GM12878 (cell line): Measurements from ENCODE around the gene DNAJC12. TPM values are rescaled to one million over a fixed set of nuclear protein-coding genes. Genes with fewer than 3 reads are reported as not detected.

Experiments
- ATF7 ChIP-seq: fragments of 450-650 bp; IDR thresholded peaks from 2 replicates; pipeline ENCODE4 v1.6.1; 2016; ENCODE audit warnings: low read depth, mild to moderate bottlenecking
- BMI1 ChIP-seq: fragments of 450-650 bp; IDR thresholded peaks from 2 replicates; pipeline ENCODE4 v1.6.1; 2016; ENCODE audit warnings: mild to moderate bottlenecking, moderate library complexity, borderline replicate concordance
- CBX3 ChIP-seq: fragments of 200-600 bp; sonication (generic); IDR thresholded peaks from 2 replicates; pipeline ENCODE4 v1.6.1; 2016; ENCODE audit warnings: low read depth, borderline replicate concordance
- CREM ChIP-seq: IDR thresholded peaks from 2 replicates; pipeline ENCODE4 v1.6.1; 2014; ENCODE audit warnings: antibody characterized with exemption, low read depth
- EED ChIP-seq: sonication (generic); IDR thresholded peaks from 2 replicates; pipeline ENCODE4 v1.6.1; 2016; ENCODE audit warnings: antibody characterized with exemption, low read depth
- FOXK2 ChIP-seq: fragments of 450-650 bp; IDR thresholded peaks from 2 replicates; pipeline ENCODE4 v1.6.1; 2017; ENCODE audit warnings: mild to moderate bottlenecking, moderate library complexity
- GABPA ChIP-seq: IDR thresholded peaks from 2 replicates; pipeline ENCODE4 v1.6.1; 2014; ENCODE audit warnings: antibody characterized with exemption, low read depth, mild to moderate bottlenecking, inconsistent platforms
- HCFC1 ChIP-seq: fragments of 150-350 bp; IDR thresholded peaks from 2 replicates; pipeline ENCODE4 v1.6.1; 2014; ENCODE audit warnings: low read length
- NBN ChIP-seq: fragments of 450-650 bp; IDR thresholded peaks from 2 replicates; pipeline ENCODE4 v1.6.1; 2016
- NFIC ChIP-seq: IDR thresholded peaks from 2 replicates; pipeline ENCODE4 v1.6.1; 2012; ENCODE audit warnings: low read depth, mild to moderate bottlenecking, inconsistent platforms, low read length, moderate library complexity
- NR2F1 ChIP-seq: fragments of 450-650 bp; conservative IDR thresholded peaks from 2 replicates; pipeline ENCODE4 v1.6.1; 2017; ENCODE audit warnings: mild to moderate bottlenecking
- PAX8 ChIP-seq: fragments of 450-650 bp; IDR thresholded peaks from 2 replicates; pipeline ENCODE4 v1.6.1; 2017; ENCODE audit warnings: mild to moderate bottlenecking, moderate library complexity
- POLR2A ChIP-seq: IDR thresholded peaks from 2 replicates; pipeline ENCODE4 v1.6.1; 2011; ENCODE audit warnings: low read depth, mild to moderate bottlenecking, low read length
- POU2F2 ChIP-seq: IDR thresholded peaks from 3 replicates; pipeline ENCODE4 v1.6.1; 2011; ENCODE audit warnings: low read depth, mild to moderate bottlenecking, low read length, borderline replicate concordance
- RB1 ChIP-seq: fragments of 450-650 bp; formaldehyde crosslinking; IDR thresholded peaks from 2 replicates; pipeline ENCODE4 v1.6.1; 2017; ENCODE audit warnings: mild to moderate bottlenecking, borderline replicate concordance
- STAT1 ChIP-seq: fragments of 450-650 bp; conservative IDR thresholded peaks from 2 replicates; pipeline ENCODE4 v1.6.1; 2014; ENCODE audit warnings: antibody characterized with exemption, mild to moderate bottlenecking
- SUZ12 ChIP-seq: fragments of 200-600 bp; sonication (generic); IDR thresholded peaks from one replicate; pipeline ENCODE4 v1.6.1; 2018; ENCODE audit warnings: antibody characterized with exemption, mild to moderate bottlenecking; ENCODE audit not compliant: unreplicated experiment
- ZNF217 ChIP-seq: fragments of 450-650 bp; IDR thresholded peaks from 2 replicates; pipeline ENCODE4 v1.6.1; 2017; ENCODE audit warnings: antibody characterized with exemption, mild to moderate bottlenecking
- polyA plus RNA-seq, 11 experiments: library from polyadenylated mRNA; depleted of rRNA in 4 of 11; unstranded in 6 of 11; stranded (reverse) in 5 of 11; fragments of >200 nt; fragmentation: Nextera tagmentation in 4 of 11; fragmentation: Illumina TruSeq in 1 of 11; extraction: Ambion mirVana in 4 of 11; extraction: Trizol in 1 of 11; gene quantifications; 1 replicate in 1 of 11; 2 replicates in 10 of 11; pipeline versions ENCODE4 v1.2.1 to v1.2.3, GENCODE V29; 2011 to 2016; ENCODE audit warnings: inconsistent platforms in 2 of 11, missing spikeins in 2 of 11, low read depth in 1 of 11
- total RNA-seq, 4 experiments: library from RNA; depleted of rRNA in 3 of 4; stranded (reverse); fragments of >200 nt in 3 of 4; fragmentation: Illumina TruSeq in 1 of 4; extraction: Trizol in 1 of 4; gene quantifications; 2 replicates each; pipeline versions ENCODE4 v1.2.1 to v1.2.3, GENCODE V29; 2013 to 2021
- TF ChIP-seq, protein P1 (sequence below): fragments of 450-650 bp; IDR thresholded peaks from 2 replicates; pipeline ENCODE4 v1.6.1; 2017; ENCODE audit warnings: low read depth, mild to moderate bottlenecking, moderate library complexity
- TF ChIP-seq, protein P2 (sequence below): IDR thresholded peaks from 2 replicates; pipeline ENCODE4 v1.6.1; 2012; ENCODE audit warnings: low read depth, low read length, improper control_type of control experiment
- TF ChIP-seq, protein P3 (sequence below): fragments of 150-350 bp; IDR thresholded peaks from 2 replicates; pipeline ENCODE4 v1.6.1; 2014; ENCODE audit warnings: mild to moderate bottlenecking, low read depth, low read length
- TF ChIP-seq, protein P4 (sequence below): fragments of 450-650 bp; IDR thresholded peaks from 2 replicates; pipeline ENCODE4 v1.6.1; 2014; ENCODE audit warnings: mild to moderate bottlenecking
- TF ChIP-seq, protein P5 (sequence below): IDR thresholded peaks from 2 replicates; pipeline ENCODE4 v1.6.1; 2012; ENCODE audit warnings: mild to moderate bottlenecking, low read depth, low read length

DNAJC12 gene
- total and polyA plus RNA-seq, 10 of the 15 experiments (the other 5 are each of a cell fraction or from before 2014, with no cell fraction given) = 1.1 to 4.5 (median 3.0) TPM

DNA sequence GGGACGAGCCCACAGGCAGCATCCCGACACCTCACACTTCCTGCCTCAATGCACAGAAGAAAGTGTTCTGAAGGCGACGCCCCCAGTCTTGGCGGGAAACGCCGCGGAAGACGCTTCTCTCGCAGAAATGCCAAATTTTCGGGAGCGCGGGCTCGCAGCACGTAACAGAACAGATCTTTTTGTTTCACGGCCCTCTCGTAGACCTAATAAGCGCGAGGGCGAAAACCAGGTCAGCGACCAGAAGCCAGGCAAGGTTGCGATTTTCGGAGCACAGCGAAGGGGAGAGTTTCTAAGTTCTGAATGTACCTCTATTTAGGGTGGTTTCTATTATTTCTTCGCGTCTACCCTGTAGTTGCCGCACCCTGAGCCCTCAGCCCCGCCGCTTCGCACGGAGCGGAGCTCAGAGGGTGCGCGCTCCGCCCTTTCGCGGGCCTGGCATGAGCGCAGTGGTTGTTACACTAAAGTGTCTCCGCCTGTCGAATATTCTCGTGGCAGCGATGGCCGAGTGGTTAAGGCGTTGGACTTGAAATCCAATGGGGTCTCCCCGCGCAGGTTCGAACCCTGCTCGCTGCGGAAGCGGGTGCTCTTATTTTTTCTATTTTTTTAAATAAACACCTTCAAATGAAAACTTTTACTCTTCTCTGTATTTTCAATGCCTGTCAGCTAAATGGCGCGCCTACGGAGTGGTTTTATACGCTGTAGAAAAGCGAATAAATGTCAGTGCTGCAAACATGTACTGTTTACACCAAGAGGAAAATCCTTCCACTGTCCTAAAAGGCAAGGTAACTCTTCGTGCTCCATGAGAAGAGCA is 73.8 kb downstream of the DNAJC12 start (continued):
- TF ChIP-seq, protein P1, sequence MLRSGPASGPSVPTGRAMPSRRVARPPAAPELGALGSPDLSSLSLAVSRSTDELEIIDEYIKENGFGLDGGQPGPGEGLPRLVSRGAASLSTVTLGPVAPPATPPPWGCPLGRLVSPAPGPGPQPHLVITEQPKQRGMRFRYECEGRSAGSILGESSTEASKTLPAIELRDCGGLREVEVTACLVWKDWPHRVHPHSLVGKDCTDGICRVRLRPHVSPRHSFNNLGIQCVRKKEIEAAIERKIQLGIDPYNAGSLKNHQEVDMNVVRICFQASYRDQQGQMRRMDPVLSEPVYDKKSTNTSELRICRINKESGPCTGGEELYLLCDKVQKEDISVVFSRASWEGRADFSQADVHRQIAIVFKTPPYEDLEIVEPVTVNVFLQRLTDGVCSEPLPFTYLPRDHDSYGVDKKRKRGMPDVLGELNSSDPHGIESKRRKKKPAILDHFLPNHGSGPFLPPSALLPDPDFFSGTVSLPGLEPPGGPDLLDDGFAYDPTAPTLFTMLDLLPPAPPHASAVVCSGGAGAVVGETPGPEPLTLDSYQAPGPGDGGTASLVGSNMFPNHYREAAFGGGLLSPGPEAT = peak; percentile 74
- TF ChIP-seq ZNF217 (peak; percentile 87), HCFC1 (peak; percentile 37; the same call in 1 of the 2 replicates), POU2F2 (peak; percentile 80; the same call in 2 of the 3 replicates), POLR2A (peak; percentile 64), CBX3 (no peak), STAT1 (peak; percentile 98), EED (no peak), RB1 (peak; percentile 98; the same call in 1 of the 2 replicates), FOXK2 (no peak), PAX8 (no peak), SUZ12 (no peak), ATF7 (peak; percentile 44; the same call in 1 of the 2 replicates), CREM (peak; percentile 74), GABPA (peak; percentile 76), BMI1 (no peak), NR2F1 (peak; percentile 40; the same call in 1 of the 2 replicates), NFIC (peak; percentile 73), NBN (peak; percentile 96)
- TF ChIP-seq, protein P2, sequence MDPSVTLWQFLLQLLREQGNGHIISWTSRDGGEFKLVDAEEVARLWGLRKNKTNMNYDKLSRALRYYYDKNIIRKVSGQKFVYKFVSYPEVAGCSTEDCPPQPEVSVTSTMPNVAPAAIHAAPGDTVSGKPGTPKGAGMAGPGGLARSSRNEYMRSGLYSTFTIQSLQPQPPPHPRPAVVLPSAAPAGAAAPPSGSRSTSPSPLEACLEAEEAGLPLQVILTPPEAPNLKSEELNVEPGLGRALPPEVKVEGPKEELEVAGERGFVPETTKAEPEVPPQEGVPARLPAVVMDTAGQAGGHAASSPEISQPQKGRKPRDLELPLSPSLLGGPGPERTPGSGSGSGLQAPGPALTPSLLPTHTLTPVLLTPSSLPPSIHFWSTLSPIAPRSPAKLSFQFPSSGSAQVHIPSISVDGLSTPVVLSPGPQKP = peak; percentile 36; the same call in 1 of the 2 replicates
- TF ChIP-seq, protein P3, sequence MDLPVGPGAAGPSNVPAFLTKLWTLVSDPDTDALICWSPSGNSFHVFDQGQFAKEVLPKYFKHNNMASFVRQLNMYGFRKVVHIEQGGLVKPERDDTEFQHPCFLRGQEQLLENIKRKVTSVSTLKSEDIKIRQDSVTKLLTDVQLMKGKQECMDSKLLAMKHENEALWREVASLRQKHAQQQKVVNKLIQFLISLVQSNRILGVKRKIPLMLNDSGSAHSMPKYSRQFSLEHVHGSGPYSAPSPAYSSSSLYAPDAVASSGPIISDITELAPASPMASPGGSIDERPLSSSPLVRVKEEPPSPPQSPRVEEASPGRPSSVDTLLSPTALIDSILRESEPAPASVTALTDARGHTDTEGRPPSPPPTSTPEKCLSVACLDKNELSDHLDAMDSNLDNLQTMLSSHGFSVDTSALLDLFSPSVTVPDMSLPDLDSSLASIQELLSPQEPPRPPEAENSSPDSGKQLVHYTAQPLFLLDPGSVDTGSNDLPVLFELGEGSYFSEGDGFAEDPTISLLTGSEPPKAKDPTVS = peak; percentile 75
- TF ChIP-seq, protein P4, sequence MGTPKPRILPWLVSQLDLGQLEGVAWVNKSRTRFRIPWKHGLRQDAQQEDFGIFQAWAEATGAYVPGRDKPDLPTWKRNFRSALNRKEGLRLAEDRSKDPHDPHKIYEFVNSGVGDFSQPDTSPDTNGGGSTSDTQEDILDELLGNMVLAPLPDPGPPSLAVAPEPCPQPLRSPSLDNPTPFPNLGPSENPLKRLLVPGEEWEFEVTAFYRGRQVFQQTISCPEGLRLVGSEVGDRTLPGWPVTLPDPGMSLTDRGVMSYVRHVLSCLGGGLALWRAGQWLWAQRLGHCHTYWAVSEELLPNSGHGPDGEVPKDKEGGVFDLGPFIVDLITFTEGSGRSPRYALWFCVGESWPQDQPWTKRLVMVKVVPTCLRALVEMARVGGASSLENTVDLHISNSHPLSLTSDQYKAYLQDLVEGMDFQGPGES = 0 out of 2 replicates have a peak, but pooled peaks have one; percentile 13
- TF ChIP-seq, protein P5, sequence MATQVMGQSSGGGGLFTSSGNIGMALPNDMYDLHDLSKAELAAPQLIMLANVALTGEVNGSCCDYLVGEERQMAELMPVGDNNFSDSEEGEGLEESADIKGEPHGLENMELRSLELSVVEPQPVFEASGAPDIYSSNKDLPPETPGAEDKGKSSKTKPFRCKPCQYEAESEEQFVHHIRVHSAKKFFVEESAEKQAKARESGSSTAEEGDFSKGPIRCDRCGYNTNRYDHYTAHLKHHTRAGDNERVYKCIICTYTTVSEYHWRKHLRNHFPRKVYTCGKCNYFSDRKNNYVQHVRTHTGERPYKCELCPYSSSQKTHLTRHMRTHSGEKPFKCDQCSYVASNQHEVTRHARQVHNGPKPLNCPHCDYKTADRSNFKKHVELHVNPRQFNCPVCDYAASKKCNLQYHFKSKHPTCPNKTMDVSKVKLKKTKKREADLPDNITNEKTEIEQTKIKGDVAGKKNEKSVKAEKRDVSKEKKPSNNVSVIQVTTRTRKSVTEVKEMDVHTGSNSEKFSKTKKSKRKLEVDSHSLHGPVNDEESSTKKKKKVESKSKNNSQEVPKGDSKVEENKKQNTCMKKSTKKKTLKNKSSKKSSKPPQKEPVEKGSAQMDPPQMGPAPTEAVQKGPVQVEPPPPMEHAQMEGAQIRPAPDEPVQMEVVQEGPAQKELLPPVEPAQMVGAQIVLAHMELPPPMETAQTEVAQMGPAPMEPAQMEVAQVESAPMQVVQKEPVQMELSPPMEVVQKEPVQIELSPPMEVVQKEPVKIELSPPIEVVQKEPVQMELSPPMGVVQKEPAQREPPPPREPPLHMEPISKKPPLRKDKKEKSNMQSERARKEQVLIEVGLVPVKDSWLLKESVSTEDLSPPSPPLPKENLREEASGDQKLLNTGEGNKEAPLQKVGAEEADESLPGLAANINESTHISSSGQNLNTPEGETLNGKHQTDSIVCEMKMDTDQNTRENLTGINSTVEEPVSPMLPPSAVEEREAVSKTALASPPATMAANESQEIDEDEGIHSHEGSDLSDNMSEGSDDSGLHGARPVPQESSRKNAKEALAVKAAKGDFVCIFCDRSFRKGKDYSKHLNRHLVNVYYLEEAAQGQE = 0 out of 2 replicates have a peak, but pooled peaks have one; percentile 17
